Activated CD4-positive, alpha-beta T cell treated with anti-CD3 and anti-CD28 coated beads, Interleukin-2, amount 50 U/mL, for 16 hours (primary cell): ENCODE results near the gene TEX10.

Source experiments
- DNase-seq: peaks from one replicate; pipeline ENCODE4 v3.0.0-alpha.2; 2020

Gene TEX10

DNA sequence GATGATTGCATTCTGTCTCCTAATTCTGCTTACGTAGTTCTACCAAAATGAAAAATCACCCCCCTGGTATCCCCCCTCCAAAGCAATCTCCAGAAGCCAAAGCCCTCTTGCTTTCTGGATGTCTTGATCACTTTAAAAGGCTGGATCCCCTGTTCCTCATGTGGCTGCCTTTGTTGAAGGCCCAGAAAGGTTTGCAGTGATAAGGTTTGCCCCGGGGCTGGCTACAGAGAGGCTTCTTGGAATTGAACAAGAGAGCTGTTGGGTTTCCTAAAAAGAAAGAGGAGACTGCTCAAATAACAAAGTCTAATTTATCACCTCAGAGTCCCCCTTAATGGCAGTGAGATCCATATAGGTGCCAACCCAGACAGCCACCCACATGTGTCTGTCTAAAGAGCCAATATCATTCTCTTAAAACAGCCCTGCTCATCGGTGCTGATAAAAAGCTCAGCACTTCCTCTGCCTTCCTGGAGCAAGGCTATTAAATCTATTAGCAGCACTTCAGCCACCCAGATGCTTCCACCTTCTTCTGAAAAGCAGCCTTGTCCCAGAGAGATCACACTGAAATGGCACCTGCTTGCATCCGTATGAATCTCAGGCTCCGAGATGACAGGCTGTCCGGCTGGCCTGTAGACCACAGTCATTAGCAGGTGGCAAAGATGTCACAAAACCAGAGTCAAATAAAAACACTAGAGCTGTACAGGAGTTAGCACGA is 70.9 kb downstream of the TEX10 start:
- DNase-seq: no peak

DNA sequence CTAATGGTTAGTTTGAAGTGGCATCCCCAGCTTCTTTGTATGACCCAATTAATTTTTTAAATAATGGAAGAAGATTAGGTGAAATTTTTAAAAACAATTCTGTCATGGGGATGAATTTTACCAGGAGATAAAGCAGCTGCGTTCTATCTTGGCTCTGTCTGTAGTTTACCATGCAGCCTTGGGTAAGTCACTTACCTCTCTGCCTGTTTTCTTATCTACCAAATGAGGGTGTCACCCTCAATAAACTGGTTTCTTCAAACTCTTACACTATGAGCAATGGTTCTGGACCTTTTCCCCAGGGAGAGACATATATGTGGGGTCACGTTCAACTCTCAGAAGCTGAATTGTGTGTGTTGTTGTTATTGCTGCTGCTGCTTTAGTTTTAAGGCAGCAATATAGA is 71.7 kb downstream of the TEX10 start:
- DNase-seq: no peak

DNA sequence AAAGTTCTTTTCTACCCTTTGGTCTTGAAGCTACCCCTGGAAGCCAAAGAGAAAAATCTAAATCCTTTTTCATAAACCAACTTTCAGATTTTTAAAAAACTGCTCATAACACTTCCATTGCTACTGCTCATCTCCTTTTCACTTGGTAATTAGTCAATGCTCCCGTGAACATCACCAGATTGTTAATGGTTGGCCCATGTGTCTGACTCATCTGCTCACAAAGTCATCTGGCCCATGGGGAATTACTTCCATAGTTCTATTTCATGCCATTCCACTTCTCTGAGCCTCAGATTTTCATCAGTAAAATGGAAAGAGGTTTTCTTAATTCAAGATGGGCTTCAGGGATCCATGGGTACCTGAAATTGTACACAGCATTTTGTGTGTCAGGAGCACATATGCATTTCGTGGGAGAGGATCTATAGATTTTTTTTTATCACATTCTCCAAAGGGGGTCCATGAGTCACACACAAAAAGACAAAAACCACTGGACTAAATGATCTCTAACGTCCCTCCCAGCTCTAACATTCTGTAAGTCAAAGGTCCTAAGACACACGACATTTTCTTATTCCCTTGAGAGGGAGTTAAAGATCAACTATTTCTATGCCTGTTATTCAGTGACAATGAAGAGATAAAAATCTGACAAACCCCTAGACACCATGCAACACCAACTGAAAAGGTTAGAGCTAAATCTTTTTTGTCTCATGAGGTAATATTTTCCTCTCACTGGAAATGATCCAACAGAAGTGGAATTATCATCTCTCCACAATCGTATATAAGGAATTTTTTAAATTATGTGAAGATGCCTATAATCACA is 75.4 kb downstream of the TEX10 start:
- DNase-seq: no peak

DNA sequence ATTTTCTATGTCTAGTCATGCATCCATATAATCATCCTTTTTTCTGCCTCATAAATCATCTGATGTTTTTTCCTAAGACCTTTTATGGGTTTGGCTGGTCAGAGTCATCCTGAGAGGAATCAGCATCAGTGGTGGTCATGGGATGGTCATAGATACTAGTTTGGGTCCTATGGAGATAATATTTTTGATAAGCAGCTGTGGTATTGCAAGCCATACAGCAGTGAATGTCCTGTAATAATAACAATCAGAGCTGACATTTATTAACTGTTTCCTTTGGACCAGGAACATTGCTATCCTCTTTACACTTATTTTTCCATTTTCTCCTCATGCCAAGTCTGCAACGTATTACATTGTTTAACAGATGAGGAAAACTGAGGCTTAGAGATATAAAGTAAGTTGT is 83.1 kb downstream of the TEX10 start:
- no peak for DNase-seq

DNA sequence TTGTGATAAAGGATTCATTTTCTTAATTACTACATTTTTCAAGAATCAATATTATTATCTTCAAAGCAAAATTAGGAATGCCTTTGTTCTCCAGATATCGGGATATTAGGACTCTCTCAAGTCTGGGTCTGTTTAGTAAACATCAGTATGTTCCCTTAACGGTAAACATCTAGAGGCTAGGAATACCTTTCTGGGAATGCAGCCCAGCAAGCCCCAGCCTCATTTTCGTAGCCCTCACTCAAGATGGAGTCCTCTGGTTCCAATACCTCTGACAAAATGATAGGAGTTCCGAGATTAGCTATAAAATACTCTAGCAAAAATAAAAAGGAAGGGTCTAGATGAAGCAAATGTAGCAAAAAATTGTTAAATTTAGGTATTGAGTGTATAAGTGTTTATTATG is 84.5 kb downstream of the TEX10 start:
- DNase-seq: no peak

DNA sequence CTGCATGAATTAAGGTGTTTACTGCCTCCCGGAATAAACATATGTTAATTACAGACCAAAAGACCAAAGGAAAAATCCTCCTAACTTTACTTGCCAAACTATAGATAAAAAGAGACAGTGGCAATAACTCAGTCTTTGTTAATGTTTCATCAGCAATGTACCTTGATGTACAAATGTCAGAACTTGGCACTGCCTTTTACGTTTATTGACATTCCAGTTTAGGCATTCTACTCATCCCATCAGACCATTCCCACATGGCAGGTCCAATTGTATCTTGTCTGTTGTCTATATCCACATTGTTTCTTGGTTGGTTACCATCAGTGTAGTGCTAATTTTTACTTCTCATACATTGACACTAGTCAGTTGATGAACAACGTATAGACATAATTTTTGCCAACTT is 85.5 kb downstream of the TEX10 start:
- no peak for DNase-seq
